Myocyte (in vitro differentiated cells): Measurements from ENCODE around the gene CREB3L2. TPM values are rescaled to one million over a fixed set of nuclear protein-coding genes. Genes with fewer than 3 reads are reported as not detected.
"Not testable (repeated sequence)": the region's sequence is repeated elsewhere in the genome, so short reads cannot be mapped to it uniquely, and the experiment has no call there.

Source experiments
- DNase-seq: peaks from one replicate; pipeline ENCODE4 v3.0.0-alpha.2; 2012; ENCODE audit warnings: low read depth
- total RNA-seq: library from RNA; depleted of rRNA; stranded (reverse); fragments of >200 nt; gene quantifications from 2 replicates; pipeline ENCODE4 v1.2.3, GENCODE V29; 2014

CREB3L2 gene
- total RNA-seq, 1 donor from 2014 or later = 31.3 TPM

DNA sequence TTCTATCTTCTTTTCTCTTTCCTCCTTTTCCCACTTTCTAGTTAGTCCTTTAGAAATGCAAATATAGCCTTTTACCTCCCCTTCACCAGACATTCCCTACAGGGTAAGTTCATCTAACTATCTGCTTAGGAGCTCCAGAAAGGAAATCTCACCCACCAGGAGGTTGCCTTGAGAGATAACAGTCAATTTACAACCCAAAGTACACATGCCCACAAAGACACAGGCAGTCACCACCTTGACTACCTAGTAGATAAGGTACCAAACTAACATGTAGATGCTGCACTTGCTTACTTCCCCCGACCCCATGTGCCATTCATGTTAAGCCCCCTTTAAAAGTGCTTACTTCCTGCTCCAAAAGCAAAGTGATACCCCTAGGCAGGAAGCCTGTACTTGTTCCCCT, 12.8 kb upstream of the CREB3L2 start:
- DNase-seq = no peak

DNA sequence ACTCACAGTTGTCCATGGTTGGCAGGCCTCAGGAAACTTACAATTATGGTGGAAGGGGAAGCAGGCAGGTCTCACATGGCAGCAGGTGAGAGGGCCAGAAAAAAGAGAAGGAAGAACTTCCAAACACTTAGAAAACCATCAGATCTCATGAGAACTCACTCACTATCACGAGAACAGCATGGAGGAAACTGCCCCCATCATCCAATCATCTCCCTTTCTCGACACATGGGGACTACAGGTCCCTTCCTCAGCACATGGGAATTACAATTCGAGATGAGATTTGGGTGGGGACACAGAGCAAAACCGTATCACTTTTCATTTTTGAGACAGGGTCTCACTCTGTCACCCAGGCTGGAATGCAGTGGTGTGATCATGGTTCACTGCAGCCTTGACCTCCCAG, 12.3 kb upstream of the CREB3L2 start:
- DNase-seq = not testable (repeated sequence)

DNA sequence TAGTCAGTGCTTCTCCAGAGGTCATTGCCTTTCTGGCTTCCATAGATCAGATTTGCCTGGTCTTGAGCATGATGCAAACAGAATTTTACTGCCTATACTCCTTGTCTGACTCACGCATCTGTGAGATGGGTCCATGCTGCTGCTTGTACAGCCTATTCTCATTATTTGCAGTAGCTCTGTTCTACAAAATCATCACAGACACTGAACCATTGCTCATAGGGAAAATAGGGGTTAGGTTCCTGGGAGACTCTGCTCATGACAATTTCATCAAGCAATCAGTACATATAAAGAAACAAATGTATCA, 7.4 kb upstream of the CREB3L2 start:
- no peak for DNase-seq

DNA sequence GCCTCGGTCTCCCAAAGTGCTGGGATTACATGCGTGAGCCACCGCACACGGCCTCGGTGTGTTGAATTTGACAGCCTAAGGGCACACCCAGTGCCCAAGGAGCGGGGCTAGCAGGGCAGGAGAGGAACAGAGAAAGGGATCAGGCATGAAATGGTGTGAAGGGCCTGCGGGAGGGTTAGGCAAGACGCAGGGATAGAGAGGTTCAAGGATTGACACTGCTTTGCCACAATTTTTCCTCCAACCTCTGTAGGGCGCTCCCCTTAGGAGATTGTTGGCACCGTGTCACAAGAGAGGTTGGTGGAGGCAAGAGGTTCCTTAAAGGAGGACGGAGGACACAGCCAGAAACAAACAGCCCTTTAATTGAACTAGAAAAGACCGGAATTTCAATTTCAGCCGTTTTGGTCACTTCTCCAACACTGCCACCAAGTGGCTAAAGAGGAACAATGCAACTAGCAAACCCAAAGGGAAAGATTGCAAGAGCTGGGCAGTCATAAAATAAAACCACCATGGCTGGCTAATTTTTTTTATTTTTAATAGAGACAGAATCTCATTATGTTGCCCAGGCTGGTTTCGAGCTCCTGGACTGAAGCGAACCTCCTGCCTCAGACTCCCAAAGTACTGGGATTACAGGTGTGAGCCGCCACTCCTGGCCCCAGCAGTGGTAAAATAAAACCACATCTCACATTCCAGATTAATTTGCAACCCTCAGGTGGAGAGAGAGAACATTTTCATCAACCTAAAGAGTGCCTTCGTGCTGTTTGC, 6.9 kb upstream of the CREB3L2 start:
- DNase-seq = peak; percentile 87

DNA sequence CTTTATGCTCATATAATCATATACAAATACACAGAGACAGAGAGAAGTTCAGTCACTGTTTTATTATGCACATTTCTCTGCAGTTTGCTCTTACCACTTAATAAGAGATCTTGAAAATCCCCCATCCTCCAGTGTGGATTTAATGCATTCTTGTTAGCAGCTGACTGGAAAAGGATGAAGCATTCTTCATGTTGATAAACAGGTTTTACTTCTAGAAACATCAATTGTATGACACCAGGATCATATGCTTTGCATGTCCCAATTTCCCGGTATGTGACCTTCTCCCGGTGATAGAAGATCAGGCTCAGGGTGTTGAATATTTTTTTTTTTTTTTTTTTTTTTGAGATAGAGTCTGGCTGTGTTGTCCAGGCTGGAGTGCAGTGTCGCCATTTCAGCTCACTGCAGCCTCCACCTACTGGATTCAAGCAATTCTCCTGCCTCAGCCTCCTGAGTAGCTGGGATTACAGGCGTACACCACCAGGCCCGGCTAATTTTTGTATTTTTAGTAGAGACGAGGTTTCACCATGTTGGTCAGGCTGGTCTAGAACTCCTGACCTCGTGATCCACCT, 6.2 kb upstream of the CREB3L2 start:
- DNase-seq = no peak

DNA sequence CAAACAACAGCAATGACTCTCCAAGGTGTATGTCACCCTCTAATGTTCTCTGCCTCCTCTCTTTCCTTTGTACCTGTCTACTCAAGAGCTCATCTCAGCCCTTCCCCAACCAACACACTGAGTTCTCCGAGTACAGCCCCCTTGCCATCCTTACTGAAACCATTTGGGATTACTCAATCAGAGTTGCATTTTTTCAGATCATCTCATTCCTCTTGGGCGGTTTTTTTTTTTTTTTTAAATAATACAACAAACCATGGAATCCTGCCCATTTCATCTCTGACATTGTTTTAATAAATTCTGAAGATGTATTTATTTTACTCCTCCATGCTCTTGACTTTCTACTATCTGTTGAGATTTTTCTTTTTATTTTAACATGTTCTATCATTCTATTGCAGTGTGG, 4.2 kb upstream of the CREB3L2 start:
- DNase-seq = no peak

DNA sequence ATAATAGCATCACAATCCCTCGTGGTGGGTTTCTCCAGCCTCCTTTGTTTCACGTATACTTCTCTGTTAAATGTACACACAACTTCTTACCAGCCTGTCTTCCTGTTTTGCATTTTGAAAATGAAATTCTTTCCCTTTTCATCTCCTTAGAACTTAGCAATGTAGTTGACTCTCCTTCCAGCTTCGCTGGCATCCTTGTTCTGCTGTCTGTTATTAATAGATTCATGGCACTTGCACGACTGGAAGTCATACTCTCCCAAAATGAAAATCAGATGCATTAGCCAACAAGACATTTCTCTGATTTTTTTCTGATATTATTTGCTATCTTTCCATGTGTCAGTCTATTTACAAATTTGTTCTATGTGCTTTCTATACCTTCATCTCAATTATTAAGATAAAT, 3.0 kb upstream of the CREB3L2 start:
- no peak for DNase-seq

DNA sequence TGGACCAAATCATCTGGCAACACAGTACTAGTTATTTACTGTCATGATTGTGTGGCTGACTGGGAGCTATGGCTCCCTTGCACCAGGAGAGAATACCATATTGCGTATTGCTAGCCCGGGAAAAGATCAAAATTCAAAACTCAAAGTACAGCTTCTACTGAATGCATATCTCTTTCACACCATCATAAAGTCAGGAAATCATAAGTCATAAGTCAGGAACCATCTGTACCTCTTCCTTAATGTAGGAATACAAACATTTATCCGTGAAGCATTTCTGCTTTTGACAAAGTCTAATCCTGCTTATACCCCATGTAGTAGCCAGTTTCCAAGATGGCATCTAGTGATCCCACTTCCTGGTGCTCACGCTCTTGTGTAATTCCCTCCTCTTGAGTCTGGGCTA, 2.2 kb upstream of the CREB3L2 start:
- no peak for DNase-seq

DNA sequence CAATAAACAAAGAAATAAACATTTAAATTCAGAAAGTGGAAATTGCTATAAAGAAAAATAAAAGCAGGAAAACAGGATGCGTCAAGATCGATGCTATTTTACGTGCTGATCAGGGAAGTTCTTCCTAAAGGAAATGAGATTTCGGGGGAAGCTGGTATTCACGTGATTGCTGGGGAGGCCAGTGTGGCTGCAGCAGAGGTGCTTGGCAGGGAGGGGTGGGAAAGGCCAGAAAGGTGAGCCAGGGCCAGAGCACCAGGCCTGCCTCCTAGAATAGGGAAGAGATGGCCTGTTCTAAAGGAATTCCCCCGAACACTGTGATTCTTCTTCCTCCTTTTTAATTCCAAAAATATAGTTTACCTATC, 923 bp upstream of the CREB3L2 start:
- no peak for DNase-seq

DNA sequence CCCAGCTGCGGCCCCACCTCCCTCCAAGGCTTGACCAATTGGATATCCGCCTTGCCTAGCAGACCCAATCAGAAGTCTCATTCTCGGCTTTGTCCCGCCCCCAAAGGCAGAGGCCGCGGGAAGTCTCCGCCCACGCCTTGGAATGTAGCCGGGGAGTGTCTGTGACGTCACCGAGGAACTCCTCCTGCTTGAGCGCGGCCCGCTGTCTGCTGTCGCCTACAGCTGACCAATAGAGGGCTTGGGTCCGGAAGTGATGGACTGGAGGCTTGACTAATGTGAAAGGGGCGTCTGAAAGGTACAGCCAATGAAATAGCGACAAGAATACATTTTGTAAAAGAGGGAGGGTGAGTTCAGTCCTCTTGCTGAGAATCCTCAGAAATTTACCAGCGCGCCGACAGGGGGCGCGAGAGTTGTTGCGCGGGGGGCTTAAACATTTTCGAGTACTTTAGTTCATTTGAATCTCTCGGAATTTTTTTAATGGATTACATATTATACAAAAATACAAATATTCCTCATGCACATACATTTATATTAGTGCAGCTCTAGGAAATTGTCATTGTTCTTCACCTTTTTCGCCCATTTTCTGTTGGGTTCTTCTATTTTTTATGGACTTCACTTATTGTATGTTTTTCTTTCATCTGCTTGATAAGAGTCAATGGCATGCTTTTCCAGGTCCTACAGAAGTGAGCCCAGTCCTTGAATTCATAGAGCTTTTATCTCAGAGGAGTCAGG, 376 bp upstream of the CREB3L2 start:
- DNase-seq = peak; percentile 100

DNA sequence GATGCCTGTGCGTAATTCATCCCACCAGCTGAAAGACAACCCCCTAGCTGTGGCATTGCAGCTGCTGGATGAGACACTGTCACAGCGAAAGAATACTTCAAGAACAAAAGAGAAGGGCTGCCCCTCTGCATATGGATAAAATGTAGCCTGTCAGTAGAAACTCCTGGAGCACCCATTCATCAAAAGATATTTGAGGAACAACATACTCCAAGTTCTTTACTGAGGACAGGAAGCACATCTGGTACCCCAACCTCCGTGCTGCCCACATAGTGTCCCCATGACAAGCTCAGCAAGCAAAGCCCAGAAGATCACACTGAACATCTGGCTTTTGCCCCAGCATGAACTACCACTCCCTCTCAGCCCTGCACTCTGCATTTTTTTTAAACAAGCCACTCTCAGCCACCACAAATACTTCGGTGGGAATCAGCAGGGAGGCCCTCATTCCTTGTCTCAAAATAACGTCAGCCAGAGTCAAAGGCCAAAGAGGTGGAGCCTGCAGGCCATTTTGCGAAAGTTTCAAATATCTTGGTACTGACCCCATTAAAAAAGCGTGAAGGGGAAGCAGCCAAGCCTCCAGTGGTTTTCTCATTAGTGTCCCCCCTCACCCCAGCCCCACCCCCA, 1.7 kb downstream of the CREB3L2 start:
- peak; percentile 95 for DNase-seq

DNA sequence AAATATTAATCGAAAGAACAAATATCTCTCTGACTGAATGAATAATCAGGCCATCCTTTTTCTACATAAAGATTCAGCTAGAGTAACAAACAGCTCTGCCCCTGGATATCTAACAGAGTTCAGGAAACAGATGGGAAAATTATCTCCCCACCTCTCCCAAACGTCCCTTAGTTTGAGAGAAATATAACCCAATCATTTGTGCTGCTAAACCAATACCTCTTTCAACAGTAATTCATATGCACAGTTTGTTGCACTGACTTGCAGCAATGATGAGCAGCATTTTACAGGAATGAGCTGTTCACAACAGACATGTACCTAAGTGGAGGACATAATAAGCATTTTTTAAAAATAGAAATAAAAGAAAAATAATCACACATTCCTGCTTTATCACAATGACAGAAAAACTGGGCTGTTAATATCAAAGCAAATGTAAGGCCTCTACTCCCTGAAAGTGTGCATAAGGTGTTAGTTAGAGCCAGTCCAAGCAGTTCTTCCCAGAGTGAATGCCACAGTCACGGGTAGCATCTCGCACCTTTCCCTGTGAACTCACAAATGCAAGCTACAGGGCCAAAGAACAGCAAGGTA, 2.3 kb downstream of the CREB3L2 start:
- DNase-seq = no peak

DNA sequence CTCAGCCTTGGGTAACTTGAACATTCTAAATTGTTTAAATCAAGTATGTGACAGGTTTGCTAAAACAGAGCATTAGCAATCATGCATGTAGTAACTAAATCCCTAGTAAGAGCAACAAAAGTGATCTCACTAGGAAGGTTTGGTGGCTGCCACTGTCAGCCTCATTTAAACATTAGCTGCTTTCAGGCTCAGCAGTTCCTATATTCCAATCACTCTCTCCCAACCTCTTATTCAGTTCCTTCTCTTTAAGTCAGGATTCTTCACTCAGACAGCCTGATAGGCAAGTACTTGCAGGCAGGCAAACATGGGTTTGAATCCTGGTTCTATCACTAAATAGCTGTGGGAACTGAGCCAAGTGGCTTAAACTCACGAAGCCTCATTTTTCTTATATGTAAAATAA, 3.6 kb downstream of the CREB3L2 start:
- DNase-seq = no peak

DNA sequence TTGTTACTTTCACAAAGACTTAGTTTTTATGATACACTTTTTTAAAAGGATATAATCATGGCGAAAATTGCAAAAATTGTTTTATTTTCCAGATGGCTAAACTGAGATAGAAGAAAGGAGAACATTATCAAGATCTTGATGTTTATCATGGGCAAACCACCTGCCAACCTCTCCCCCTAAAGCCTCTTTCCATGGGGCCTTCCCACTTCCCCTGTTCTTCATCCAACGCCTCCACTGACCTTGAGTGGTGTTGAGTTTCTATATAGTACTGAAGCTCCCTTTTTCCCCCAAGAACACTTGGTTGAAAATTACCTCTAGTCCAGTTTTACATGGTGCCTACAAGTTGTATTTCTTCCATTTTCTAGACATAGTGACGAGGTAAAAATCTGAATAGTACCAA, 5.0 kb downstream of the CREB3L2 start:
- DNase-seq = no peak

DNA sequence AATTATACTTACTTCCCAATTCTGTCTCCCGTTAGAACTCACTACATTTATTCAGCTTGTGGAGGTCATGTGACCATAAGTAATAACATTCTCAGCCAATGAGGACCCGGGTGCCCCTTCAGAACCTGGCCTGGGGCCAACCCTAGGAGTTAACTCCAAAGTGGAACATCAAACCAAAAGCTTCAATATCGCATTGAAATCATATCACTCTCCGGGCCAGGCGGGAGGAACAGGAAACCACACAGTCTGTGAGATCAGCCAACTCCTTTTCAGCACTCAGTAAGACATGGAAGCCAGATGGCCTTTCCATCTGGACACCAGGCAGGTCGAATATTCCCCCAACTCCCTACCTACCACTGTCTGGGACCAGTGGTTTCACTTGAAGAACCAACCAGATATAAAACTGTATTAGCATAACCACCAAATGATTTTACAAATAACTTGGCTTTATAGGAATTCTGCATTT, 5.5 kb downstream of the CREB3L2 start:
- DNase-seq = peak; percentile 68

DNA sequence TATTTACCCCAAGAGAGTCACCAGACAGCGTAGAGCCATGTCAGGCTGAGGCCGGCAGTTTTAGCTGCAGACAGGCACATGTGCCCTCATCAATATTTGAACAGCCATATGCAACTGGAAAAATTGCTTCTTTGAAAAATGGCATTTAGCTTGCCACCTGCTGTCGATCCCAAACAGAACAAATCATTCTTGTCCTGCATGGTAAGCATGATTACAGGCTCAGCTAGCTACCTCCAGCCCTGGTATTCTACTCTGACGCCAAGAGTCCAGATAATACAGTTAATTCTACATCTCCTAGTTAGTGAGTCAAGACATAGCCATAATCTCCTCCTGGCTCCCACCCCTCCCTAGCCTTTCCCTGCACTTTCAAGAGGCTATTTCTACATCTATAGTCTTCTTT, 7.7 kb downstream of the CREB3L2 start:
- DNase-seq = no peak

DNA sequence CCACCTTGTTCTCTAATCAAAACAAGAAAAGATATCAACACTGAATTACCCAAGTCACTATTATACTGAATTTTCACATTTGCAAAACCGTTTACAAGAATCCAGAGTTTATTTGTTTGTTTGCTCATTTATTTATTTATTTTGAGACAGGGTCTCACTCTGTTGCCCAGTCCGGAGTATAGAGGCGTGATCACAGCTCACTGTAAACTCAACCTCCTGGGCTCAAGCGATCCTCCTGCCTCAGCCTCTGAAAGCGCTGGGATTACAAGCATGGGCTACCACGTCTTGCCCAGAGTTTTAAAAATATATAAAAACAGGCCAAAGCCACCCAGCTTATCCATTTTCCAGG, 8.5 kb downstream of the CREB3L2 start:
- no peak for DNase-seq

DNA sequence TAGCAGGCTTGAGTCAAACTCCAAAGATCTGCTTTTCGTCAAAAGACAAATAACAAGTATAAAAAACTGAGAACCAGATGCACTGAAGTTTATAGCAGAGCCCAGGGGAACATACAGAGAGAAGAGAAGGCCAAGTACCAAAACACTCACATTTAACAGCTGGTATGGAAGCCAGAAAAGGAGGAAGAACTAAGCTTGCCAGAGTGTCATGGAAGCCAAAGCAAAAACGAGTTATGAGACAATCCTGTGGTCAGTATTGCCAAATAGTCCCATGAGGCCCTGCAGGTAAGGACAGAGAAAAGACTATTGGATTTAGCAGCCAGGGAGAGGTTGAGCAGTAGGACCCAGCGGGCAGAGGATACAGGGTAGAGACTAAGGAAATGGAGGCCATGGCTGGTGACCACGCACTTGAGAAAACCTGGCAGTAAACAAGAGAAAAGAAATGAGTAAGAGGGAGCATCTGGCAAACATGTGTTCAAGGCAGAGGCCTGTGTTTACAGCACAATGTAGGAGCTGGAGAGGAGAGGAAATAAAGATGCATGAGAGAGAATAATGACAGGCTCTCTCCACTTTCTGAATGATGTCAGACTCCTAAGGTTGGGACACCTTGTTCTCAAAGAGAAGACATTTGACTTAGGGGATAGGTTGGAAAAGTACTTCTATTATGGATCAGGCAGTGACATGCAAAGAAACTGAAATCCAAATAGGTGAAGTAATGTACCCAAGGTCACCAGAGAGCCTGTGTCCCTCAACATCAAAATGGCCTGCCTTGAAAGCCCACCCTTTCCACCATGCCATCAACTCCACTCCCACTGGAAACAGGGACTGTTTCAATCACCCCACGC, 9.1 kb downstream of the CREB3L2 start:
- peak; percentile 87 for DNase-seq

DNA sequence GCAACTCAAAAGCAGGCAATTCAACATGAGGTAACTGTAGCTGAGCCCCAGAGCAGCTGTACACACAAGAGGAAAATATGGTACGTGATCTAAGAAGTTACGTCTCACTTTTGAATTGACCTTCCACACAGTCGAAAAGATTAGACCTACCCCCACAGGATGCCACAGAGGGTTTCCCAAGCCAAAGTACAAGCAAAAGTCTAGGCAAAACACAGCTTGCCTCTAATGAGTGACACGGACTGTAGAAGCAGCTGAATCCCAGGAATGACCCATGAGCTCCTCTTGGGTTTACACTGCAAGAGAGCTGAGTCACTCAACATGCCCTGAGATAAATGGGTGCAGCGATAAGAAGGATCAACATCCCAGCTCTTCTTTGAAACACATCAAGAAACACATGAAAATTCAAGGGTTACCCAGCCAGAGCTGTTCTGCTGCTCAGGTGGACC, 9.8 kb downstream of the CREB3L2 start:
- DNase-seq = peak; percentile 92

DNA sequence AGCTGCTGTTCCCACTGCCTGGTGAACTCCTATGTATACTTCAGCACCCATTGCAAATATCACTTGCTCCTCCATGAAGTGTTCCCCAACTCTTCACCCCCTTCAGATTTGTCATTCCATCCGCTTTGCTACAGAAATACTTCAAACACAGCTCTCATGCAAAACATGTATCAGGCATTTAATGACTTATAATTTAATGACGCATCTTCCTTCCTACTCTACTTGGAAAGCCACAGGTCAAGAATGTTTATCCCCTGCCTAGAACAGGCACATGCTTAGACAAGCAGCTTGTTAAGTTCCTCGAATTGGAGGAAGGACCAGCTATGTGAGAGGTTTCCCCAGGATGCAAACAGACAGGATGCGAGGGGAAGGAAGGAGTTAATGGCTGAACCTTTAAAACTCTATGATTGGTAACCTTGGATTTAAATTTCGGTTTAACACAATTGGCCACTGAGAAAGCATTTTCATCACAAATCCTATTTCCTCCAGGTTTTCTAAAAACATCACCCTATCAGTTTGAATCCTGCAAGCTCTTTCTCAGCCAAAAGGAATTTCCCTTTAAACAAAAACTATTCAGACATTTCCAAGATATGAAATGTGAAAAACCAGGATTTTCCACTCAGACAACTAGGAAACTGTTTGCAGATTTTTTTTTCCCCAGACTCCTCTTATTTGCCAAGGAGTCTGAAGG, 11.5 kb downstream of the CREB3L2 start:
- DNase-seq = peak; percentile 60
